Measurements from ENCODE around the gene MFGE8. TPM values are rescaled to one million over a fixed set of nuclear protein-coding genes. Genes with fewer than 3 reads are reported as not detected.
A peak's percentile ranks its signal among the peaks of the same experiment; 100 is the strongest.
"Not testable (repeated sequence)": the region's sequence is repeated elsewhere in the genome, so short reads cannot be mapped to it uniquely, and the experiment has no call there.

MFGE8 gene
- 18.3 TPM for total RNA-seq

GRCh38 chr15:88913017-88913849, at the start of gene MFGE8:
Gene MFGE8, minus strand, starts transcription at chr15:88913379. Its CDS starts 60 bp downstream, at chr15:88913319.
- no peak for FAIRE-seq

GRCh38 chr15:88959445-88959844, 46.3 kb upstream of the MFGE8 start:
- DNase-seq (ENCODE audit: low spot score in 2 of 2) = no peak
- FAIRE-seq = no peak

More at GRCh38 chr15:88913017-88913849, at the start of gene MFGE8:
- DNase-seq (ENCODE audit: low spot score in 2 of 2) = peak; percentile 74 to 87

GRCh38 chr15:88956906-88957305, 43.7 kb upstream of the MFGE8 start:
- FAIRE-seq = no peak
- no peak for DNase-seq (ENCODE audit: low spot score in 2 of 2)

- DNase-seq (ENCODE audit: low spot score in 2 of 2) (no peak), FAIRE-seq (no peak)
Measured at GRCh38 chr15:88956263-88956662, 43.1 kb upstream of the MFGE8 start.

- FAIRE-seq (no peak), DNase-seq (ENCODE audit: low spot score in 2 of 2) (peak in 1 of 2 donors; percentile 17)
Measured at GRCh38 chr15:88954431-88955277, 41.5 kb upstream of the MFGE8 start.

- FAIRE-seq (no peak), DNase-seq (ENCODE audit: low spot score in 2 of 2) (peak in 1 of 2 donors; percentile 33)
Measured at GRCh38 chr15:88950600-88951160, 37.5 kb upstream of the MFGE8 start.

GRCh38 chr15:88949734-88950400, 36.7 kb upstream of the MFGE8 start:
- FAIRE-seq = no peak
- DNase-seq (ENCODE audit: low spot score in 2 of 2) = no peak

GRCh38 chr15:88940110-88940675, 27.0 kb upstream of the MFGE8 start:
- FAIRE-seq (no peak), DNase-seq (ENCODE audit: low spot score in 2 of 2) (no peak)

GRCh38 chr15:88939486-88939806, 26.3 kb upstream of the MFGE8 start:
- DNase-seq (ENCODE audit: low spot score in 2 of 2) = no peak
- no peak for FAIRE-seq

GRCh38 chr15:88938802-88939485, 25.8 kb upstream of the MFGE8 start:
- DNase-seq (ENCODE audit: low spot score in 2 of 2) (no peak), FAIRE-seq (no peak)

- not testable (repeated sequence) for DNase-seq (ENCODE audit: low spot score in 2 of 2); FAIRE-seq
Measured at GRCh38 chr15:88934449-88934848, 21.3 kb upstream of the MFGE8 start.

GRCh38 chr15:88932875-88933330, 19.7 kb upstream of the MFGE8 start:
- no peak for DNase-seq (ENCODE audit: low spot score in 2 of 2)
- no peak for FAIRE-seq

- DNase-seq (ENCODE audit: low spot score in 2 of 2) (peak in 1 of 2 donors; percentile 62), FAIRE-seq (no peak)
Measured at GRCh38 chr15:88932271-88932874, 19.2 kb upstream of the MFGE8 start.

- FAIRE-seq (no peak), DNase-seq (ENCODE audit: low spot score in 2 of 2) (no peak)
Measured at GRCh38 chr15:88930579-88930978, 17.4 kb upstream of the MFGE8 start.

- not testable (repeated sequence) for FAIRE-seq; DNase-seq (ENCODE audit: low spot score in 2 of 2)
Measured at GRCh38 chr15:88929358-88930098, 16.3 kb upstream of the MFGE8 start.

GRCh38 chr15:88928192-88928591, 15.0 kb upstream of the MFGE8 start:
- FAIRE-seq; DNase-seq (ENCODE audit: low spot score in 2 of 2): not testable (repeated sequence)

GRCh38 chr15:88925648-88926047, 12.5 kb upstream of the MFGE8 start:
- not testable (repeated sequence) for FAIRE-seq

GRCh38 chr15:88920892-88921435, 7.8 kb upstream of the MFGE8 start:
- not testable (repeated sequence) for DNase-seq (ENCODE audit: low spot score in 2 of 2); FAIRE-seq

More at GRCh38 chr15:88925648-88926047, 12.5 kb upstream of the MFGE8 start:
- not testable (repeated sequence) for DNase-seq (ENCODE audit: low spot score in 2 of 2)

All from frontal cortex (tissue), 4 donors.